ENCODE results near the gene TBX19. TPM values are rescaled to one million over a fixed set of nuclear protein-coding genes. Genes with fewer than 3 reads are reported as not detected.

Gene TBX19
- 2.1 TPM for polyA plus RNA-seq (2013, experiment 1 of 4)
- polyA plus RNA-seq (2013, experiment 2 of 4) = 1.9 TPM
- polyA plus RNA-seq (2013, experiment 3 of 4) = 2.2 TPM
- polyA plus RNA-seq (2013, experiment 4 of 4) = 1.8 TPM

GRCh38 chr1:168280296-168280927 lies at the start of gene TBX19:
Gene TBX19, plus strand, starts transcription at chr1:168280877. Its CDS starts 214 bp downstream, at chr1:168281091.
- no peaks in the 10 kb centered on the region for H3K9me3 ChIP-seq (ENCODE audit: control insufficient read depth, low read length)
- no peak within 1 kb of the TSS for H3K27ac ChIP-seq (ENCODE audit: insufficient read depth, low read depth, low read length, poor library complexity, severe bottlenecking)
- peaks cover under 1% of the 10 kb centered on the region for H3K4me1 ChIP-seq (ENCODE audit: control insufficient read depth, insufficient read depth, low read length)
- no peaks in the 10 kb centered on the region for H3K36me3 ChIP-seq (ENCODE audit: control insufficient read depth, insufficient read depth, low read length)
- H3K27me3 ChIP-seq (ENCODE audit: control insufficient read depth, insufficient read depth, low read length, poor library complexity, severe bottlenecking) = no peaks in the 10 kb centered on the region
- H3K4me3 ChIP-seq (ENCODE audit: insufficient read depth, low read depth, low read length) = no peak within 1 kb of the TSS
- WGBS, 2 experiments = 94 to 95% methylated on average over 5 to 7 of the region's 7 CpGs

- H3K4me3 ChIP-seq (ENCODE audit: insufficient read depth, low read depth, low read length) = no peak overlapping the region
- H3K9me3 ChIP-seq (ENCODE audit: control insufficient read depth, low read length) = no peaks in the 10 kb centered on the region
- H3K4me1 ChIP-seq (ENCODE audit: control insufficient read depth, insufficient read depth, low read length) = no peaks in the 10 kb centered on the region
- H3K27me3 ChIP-seq (ENCODE audit: control insufficient read depth, insufficient read depth, low read length, poor library complexity, severe bottlenecking) = no peaks in the 10 kb centered on the region
- H3K36me3 ChIP-seq (ENCODE audit: control insufficient read depth, insufficient read depth, low read length) = peaks cover 10% of the 10 kb centered on the region
- no peak overlapping the region for H3K27ac ChIP-seq (ENCODE audit: insufficient read depth, low read depth, low read length, poor library complexity, severe bottlenecking)
- WGBS, 2 experiments = 88 to 94% methylated on average over 7 to 8 of the region's 8 CpGs
Measured at GRCh38 chr1:168234846-168235547, 45.7 kb upstream of the TBX19 start.

- H3K36me3 ChIP-seq (ENCODE audit: control insufficient read depth, insufficient read depth, low read length) = peaks cover 10% of the 10 kb centered on the region
- no peaks in the 10 kb centered on the region for H3K4me1 ChIP-seq (ENCODE audit: control insufficient read depth, insufficient read depth, low read length)
- no peaks in the 10 kb centered on the region for H3K9me3 ChIP-seq (ENCODE audit: control insufficient read depth, low read length)
- H3K27me3 ChIP-seq (ENCODE audit: control insufficient read depth, insufficient read depth, low read length, poor library complexity, severe bottlenecking) = no peaks in the 10 kb centered on the region
- no peak overlapping the region for H3K4me3 ChIP-seq (ENCODE audit: insufficient read depth, low read depth, low read length)
- no peak overlapping the region for H3K27ac ChIP-seq (ENCODE audit: insufficient read depth, low read depth, low read length, poor library complexity, severe bottlenecking)
Measured at GRCh38 chr1:168235548-168235885, 45.2 kb upstream of the TBX19 start.

- Histone ChIP-seq H3K36me3 (ENCODE audit: control insufficient read depth, insufficient read depth, low read length) (peaks cover 10% of the 10 kb centered on the region), H3K9me3 (ENCODE audit: control insufficient read depth, low read length) (no peaks in the 10 kb centered on the region), H3K27me3 (ENCODE audit: control insufficient read depth, insufficient read depth, low read length, poor library complexity, severe bottlenecking) (no peaks in the 10 kb centered on the region), H3K4me3 (ENCODE audit: insufficient read depth, low read depth, low read length) (no peak overlapping the region), H3K27ac (ENCODE audit: insufficient read depth, low read depth, low read length, poor library complexity, severe bottlenecking) (no peak overlapping the region), H3K4me1 (ENCODE audit: control insufficient read depth, insufficient read depth, low read length) (no peaks in the 10 kb centered on the region)
- WGBS, 2 experiments = 93 to 95% methylated on average over 3 of the region's 3 CpGs
Measured at GRCh38 chr1:168235937-168236336, 44.7 kb upstream of the TBX19 start.

- no peaks in the 10 kb centered on the region for H3K9me3 ChIP-seq (ENCODE audit: control insufficient read depth, low read length)
- H3K36me3 ChIP-seq (ENCODE audit: control insufficient read depth, insufficient read depth, low read length) = peaks cover 10% of the 10 kb centered on the region
- no peaks in the 10 kb centered on the region for H3K4me1 ChIP-seq (ENCODE audit: control insufficient read depth, insufficient read depth, low read length)
- 93 to 94% methylated on average over 7 of the region's 7 CpGs for WGBS, 2 experiments
- no peaks in the 10 kb centered on the region for H3K27me3 ChIP-seq (ENCODE audit: control insufficient read depth, insufficient read depth, low read length, poor library complexity, severe bottlenecking)
- H3K4me3 ChIP-seq (ENCODE audit: insufficient read depth, low read depth, low read length) = no peak overlapping the region
- H3K27ac ChIP-seq (ENCODE audit: insufficient read depth, low read depth, low read length, poor library complexity, severe bottlenecking) = no peak overlapping the region
Measured at GRCh38 chr1:168236836-168237611, 43.7 kb upstream of the TBX19 start.

GRCh38 chr1:168243198-168243597 lies 37.5 kb upstream of the TBX19 start:
- Histone ChIP-seq H3K9me3 (ENCODE audit: control insufficient read depth, low read length) (no peaks in the 10 kb centered on the region), H3K4me3 (ENCODE audit: insufficient read depth, low read depth, low read length) (no peak overlapping the region), H3K27ac (ENCODE audit: insufficient read depth, low read depth, low read length, poor library complexity, severe bottlenecking) (no peak overlapping the region), H3K36me3 (ENCODE audit: control insufficient read depth, insufficient read depth, low read length) (peaks cover 14% of the 10 kb centered on the region), H3K4me1 (ENCODE audit: control insufficient read depth, insufficient read depth, low read length) (no peaks in the 10 kb centered on the region), H3K27me3 (ENCODE audit: control insufficient read depth, insufficient read depth, low read length, poor library complexity, severe bottlenecking) (no peaks in the 10 kb centered on the region)
- WGBS, 2 experiments = 83 to 84% methylated on average over 1 to 2 of the region's 2 CpGs

- Histone ChIP-seq H3K4me3 (ENCODE audit: insufficient read depth, low read depth, low read length) (no peak overlapping the region), H3K27ac (ENCODE audit: insufficient read depth, low read depth, low read length, poor library complexity, severe bottlenecking) (no peak overlapping the region), H3K4me1 (ENCODE audit: control insufficient read depth, insufficient read depth, low read length) (no peaks in the 10 kb centered on the region), H3K36me3 (ENCODE audit: control insufficient read depth, insufficient read depth, low read length) (peaks cover 14% of the 10 kb centered on the region), H3K27me3 (ENCODE audit: control insufficient read depth, insufficient read depth, low read length, poor library complexity, severe bottlenecking) (no peaks in the 10 kb centered on the region), H3K9me3 (ENCODE audit: control insufficient read depth, low read length) (no peaks in the 10 kb centered on the region)
- 68 to 75% methylated on average over 3 of the region's 3 CpGs for WGBS, 2 experiments
Measured at GRCh38 chr1:168243636-168244212, 37.0 kb upstream of the TBX19 start.

- Histone ChIP-seq H3K27ac (ENCODE audit: insufficient read depth, low read depth, low read length, poor library complexity, severe bottlenecking) (no peak overlapping the region), H3K4me1 (ENCODE audit: control insufficient read depth, insufficient read depth, low read length) (peaks cover 5% of the 10 kb centered on the region), H3K4me3 (ENCODE audit: insufficient read depth, low read depth, low read length) (no peak overlapping the region), H3K36me3 (ENCODE audit: control insufficient read depth, insufficient read depth, low read length) (peaks cover 14% of the 10 kb centered on the region), H3K9me3 (ENCODE audit: control insufficient read depth, low read length) (no peaks in the 10 kb centered on the region), H3K27me3 (ENCODE audit: control insufficient read depth, insufficient read depth, low read length, poor library complexity, severe bottlenecking) (no peaks in the 10 kb centered on the region)
- WGBS, 2 experiments = 100% methylated on average over 1 of the region's 3 CpGs
Measured at GRCh38 chr1:168245042-168245441, 35.6 kb upstream of the TBX19 start.

- Histone ChIP-seq H3K27me3 (ENCODE audit: control insufficient read depth, insufficient read depth, low read length, poor library complexity, severe bottlenecking) (no peaks in the 10 kb centered on the region), H3K36me3 (ENCODE audit: control insufficient read depth, insufficient read depth, low read length) (peaks cover 14% of the 10 kb centered on the region), H3K9me3 (ENCODE audit: control insufficient read depth, low read length) (no peaks in the 10 kb centered on the region), H3K4me3 (ENCODE audit: insufficient read depth, low read depth, low read length) (no peak overlapping the region), H3K4me1 (ENCODE audit: control insufficient read depth, insufficient read depth, low read length) (peaks cover 5% of the 10 kb centered on the region), H3K27ac (ENCODE audit: insufficient read depth, low read depth, low read length, poor library complexity, severe bottlenecking) (no peak overlapping the region)
- 95 to 96% methylated on average over 5 of the region's 5 CpGs for WGBS, 2 experiments
Measured at GRCh38 chr1:168246506-168246905, 34.2 kb upstream of the TBX19 start.
